CD4-positive, alpha-beta T cell treated with Interleukin-6 at 100 ng/mL for 8 hours (primary cell): ENCODE data around the gene SHB.

Experiments
- DNase-seq: peaks from one replicate; pipeline ENCODE4 v3.0.0-alpha.2; 2020; ENCODE audit warnings: mixed read lengths, low spot score

SHB gene

DNA sequence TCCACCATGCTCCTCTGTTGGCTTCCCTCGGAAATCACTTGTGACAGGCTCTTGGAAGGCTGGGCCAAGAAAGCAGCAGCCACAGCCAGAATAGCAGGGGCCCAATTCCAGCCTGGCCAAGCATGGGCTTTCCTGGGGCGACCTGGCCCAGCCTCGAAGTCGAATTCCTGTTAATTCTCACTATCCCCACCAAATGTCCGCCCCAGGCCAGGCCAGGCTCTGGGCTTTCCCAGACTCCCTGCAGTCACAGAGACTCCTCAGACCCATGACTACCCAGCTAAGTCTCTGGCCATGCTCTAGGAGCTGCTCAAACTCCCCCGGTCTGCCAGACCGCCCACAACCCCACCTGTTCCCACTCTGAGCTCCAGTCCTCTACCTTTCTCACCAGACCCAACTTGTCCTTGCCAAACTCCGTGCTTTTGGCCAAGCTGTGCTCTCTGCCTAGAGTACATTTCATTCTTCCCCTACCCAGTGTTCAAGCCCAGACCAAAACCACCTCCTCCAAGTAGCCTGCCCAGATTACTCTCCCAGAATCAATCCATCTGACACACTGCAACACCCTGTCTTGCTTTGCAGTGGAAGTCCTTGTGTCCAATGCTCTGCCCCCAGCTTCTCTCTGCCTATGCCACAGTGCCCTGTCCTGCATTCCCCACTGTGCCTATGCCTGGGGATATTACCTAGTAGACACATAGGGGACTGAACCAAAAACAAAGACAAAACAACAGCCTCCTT, 26.2 kb downstream of the SHB start:
- no peak for DNase-seq

GRCh38 chr9:38041564-38042243, 27.3 kb downstream of the SHB start:
- no peak for DNase-seq

- DNase-seq = no peak
Observed at GRCh38 chr9:38039907-38040682, 28.9 kb downstream of the SHB start.

- DNase-seq = no peak
Observed at GRCh38 chr9:38039090-38039906, 29.7 kb downstream of the SHB start.

- no peak for DNase-seq
Observed at GRCh38 chr9:38038307-38039089, 30.5 kb downstream of the SHB start.

DNA sequence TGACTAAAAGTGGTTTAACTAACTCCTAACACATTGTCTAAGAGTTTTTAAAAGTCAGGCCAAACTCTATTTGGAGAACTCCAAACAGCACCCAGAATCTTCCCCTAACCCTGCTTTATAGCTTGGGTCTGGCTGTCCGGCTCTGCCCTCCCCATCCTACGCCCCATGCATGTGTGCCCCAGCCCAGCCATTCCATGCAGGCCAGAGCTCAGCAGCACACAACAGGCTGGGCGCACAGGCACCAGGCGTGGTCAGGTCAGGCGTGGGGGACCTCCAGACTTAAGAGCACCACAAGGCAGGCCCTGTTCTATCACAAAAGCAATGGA, 31.1 kb downstream of the SHB start:
- DNase-seq = no peak

GRCh38 chr9:38036359-38037084, 32.5 kb downstream of the SHB start:
- no peak for DNase-seq

DNA sequence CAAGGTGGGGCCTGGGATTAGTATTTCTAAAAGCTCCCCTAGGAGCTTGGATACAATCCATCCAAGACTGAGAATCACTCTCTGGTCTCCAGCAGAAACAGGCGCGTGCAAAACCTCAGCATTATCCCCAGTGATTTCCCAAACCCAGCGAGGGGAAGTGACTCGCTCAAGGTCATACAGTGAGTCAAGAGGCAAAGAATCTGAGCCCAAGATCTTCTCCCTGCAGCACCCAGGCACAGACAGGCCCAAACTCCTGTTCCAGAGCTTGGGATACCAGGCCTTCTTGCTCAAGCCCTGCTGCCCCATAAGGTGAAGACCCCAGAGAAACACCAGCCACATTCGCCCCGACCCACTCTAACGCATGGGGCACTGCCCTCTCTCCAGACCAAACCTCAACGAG, 33.2 kb downstream of the SHB start:
- no peak for DNase-seq

DNA sequence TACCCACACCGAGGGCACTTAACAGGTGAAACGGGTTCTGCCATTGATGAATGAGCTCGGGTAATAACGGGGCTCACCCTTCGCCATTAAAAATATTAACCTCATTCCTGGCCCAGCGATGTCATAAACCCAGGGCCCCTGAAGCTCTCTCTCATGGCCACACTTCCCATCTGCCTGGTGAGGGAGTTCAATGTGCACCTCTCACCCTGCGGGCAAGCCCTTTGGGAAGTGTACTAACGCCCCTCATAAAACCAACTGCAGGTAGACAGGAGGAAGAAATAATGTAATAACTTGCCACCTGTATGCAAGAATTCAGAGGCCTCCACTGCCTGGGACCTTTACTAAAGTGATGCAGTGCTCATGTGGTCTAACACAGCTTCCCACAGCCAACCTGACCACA, 35.1 kb downstream of the SHB start:
- no peak for DNase-seq

DNA sequence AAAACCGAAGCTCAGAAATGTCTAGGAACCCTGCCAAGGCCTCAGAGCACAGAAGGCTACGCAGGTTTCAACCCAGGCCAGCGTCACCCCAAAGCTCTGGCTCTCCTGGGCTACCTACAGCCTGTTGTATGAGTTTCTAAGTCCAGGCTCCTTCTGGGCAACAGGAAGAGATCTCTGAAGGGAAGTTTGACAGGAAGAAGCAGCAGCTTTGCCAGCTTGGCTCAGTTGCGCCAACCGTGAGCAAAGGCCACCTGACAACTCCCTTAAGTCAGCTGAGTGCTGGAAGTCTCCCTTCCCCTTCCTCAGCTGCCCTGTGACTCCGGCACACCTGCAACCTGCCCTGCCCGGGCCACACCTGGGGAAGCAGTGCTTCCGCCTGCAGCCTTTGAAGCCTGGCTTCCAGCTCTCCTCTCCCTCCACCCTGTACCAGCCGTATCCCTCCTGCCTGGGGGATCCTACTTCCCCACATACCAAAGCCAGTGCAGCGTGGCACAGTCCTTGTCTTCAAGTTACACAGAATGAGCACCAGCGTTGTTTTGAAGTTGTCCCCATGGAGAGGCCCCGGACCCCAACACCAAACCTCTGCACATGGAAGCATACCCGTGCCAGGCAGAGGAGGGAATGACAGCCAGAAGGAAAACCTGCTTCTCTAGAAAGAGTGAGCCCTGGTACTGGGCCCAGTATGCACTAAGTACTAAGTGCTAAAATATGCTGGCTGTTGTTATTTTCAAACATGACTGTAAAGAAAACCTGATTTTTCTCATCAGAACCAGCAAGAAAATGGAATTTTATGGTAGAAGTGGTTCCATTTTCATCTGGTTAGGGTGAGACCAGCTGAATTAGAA, 36.5 kb downstream of the SHB start:
- no peak for DNase-seq

DNA sequence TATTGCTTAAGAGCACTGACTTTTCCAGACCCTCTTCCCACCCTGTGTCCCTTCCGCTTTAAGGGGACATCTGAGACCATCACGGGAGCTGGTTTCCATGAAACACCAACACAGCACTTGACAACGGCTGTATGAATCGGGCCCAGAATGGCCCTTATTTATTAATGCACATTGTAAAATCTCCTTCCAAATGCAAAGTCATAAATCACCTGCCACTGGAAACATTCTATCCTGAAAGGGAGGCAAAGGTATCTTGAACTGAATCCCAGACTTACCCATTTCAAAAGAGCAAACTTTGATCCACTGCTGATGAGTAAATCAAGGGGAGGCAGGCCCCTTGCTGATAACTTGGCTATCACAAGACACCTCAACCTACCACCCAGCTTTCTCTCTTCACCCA, 37.4 kb downstream of the SHB start:
- DNase-seq = no peak

DNA sequence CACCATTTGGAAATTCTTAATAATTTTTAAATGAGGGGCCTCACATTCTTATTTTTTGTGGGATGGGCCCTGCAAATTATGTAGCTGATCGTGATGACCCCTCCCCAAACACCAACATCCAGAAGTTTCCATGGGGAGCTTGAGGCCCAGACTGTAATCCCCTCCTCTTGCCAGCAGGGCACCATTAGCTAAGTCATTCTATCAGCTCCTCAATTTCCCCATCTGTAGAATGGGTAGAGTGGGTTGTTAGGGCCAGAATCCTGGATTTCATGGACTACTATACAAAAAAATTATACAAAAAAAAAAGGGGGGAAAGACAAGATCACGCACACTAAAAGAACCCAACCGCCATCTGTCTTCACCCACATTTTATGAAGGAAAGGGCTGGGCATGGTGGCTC, 38.4 kb downstream of the SHB start:
- no peak for DNase-seq

DNA sequence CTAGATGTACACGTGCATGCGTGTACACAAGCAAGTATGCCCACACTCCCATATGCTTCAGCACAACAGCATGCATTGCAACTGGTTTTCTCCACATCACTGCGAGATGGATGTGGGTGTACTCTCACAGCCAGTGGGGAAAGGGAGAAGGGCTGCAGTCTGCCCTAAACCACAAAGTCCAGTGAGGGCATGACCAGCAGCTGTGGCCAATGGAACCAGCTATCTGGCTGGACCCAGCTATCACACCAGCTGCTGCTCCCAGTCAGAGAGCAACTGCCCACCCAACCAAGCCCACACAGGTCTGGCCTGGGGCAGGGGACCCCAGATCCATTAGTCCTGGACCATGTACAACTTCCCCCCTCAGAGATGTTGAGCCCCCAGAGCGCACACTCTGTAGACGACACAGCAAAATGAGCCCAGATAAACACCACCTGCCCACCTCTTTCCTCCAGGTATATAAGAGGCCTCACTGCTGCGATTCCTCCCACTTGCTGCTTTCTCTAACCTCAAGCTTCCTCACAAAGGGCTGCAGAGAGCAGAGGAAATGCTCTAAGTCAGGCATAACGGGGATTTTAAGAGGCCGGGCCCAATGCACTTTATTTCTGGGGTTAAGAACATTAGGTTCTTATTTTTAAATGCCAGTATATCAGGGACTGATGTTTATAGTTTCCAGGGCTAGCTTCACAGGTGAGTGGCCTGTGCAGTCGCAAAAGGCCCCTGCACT, 39.0 kb downstream of the SHB start:
- no peak for DNase-seq

- DNase-seq = no peak
Observed at GRCh38 chr9:38027714-38028113, 41.3 kb downstream of the SHB start.

DNA sequence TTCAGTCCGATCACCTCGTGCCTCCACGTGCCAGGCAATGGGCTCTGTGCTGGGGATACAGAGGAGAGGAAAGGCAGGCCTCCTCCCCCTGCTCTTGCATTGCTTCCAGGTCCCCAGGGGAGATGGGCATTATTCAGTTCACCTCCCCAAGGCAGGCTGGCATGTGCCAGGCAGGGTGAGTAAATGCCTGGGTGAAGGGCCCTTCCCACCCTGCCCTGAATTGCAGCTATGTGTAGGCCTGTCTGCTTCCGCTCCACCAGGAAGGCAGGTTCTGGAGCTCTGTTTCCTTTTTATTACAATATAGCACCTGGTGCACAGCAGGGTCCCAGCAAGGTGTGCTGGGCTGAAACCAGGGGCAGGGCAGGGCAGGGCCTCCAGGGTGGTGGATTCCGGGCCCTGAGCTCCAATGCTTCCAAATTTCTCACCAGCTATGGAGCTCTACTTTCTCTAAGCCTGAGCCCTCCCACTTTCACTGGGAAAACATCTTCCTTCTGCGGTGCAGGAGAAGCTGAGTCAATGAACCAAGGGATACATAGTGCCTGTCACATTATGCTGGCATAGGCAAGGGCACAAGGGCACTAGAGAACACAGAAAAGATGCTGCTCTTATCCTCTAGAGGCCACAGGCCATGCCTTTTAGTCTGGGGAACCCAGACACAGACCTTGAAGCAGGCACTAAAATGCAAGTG, 42.0 kb downstream of the SHB start:
- no peak for DNase-seq

- DNase-seq = no peak
Observed at GRCh38 chr9:38026021-38026809, 42.8 kb downstream of the SHB start.

DNA sequence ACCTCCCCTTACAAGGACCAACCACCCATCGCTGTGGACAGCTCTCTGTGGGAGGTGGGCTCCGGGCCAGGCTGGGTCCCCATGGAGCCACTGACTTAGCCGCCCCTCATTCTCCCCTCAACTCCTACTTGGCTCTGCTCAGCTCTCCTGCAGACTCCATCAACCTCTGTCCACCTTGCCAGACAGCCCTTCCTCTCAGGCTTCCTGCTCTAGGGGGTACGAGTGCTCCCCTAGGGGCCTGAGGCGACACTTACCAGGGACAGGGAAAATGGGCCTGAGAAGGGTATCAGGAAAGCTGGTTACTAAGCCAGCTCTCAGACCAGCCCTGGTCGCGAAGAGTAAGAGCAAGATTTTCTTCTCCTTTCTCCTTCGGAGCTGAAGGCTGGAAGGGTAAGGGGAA, 43.9 kb downstream of the SHB start:
- DNase-seq = no peak
